HepG2 (cell line): ENCODE measurements around the gene PFN4. TPM values are rescaled to one million over a fixed set of nuclear protein-coding genes. Genes with fewer than 3 reads are reported as not detected.

Experiments used
- BCL3 ChIP-seq: sonication (generic); formaldehyde crosslinking; IDR thresholded peaks from 2 replicates; pipeline ENCODE4 v1.5.1; 2020; ENCODE audit warnings: mild to moderate bottlenecking, missing genetic modification reagents, moderate library complexity
- DNMT1 ChIP-seq: sonication (generic); formaldehyde crosslinking; IDR thresholded peaks from 2 replicates; pipeline ENCODE4 v1.5.1; 2020; ENCODE audit warnings: mild to moderate bottlenecking, missing genetic modification reagents
- EP300 ChIP-seq, 3 experiments: sonication (generic) in 1 of 3; formaldehyde crosslinking in 1 of 3; IDR thresholded peaks; 2 replicates each; pipeline versions ENCODE4 v1.5.1 to v1.6.1; 2011 to 2020; ENCODE audit warnings: low read depth in 2 of 3, low read length in 2 of 3, borderline replicate concordance in 1 of 3, improper control_type of control experiment in 1 of 3, mild to moderate bottlenecking in 1 of 3, missing genetic modification reagents in 1 of 3, moderate library complexity in 1 of 3
- ETV6 ChIP-seq: sonication (generic); formaldehyde crosslinking; conservative IDR thresholded peaks from 2 replicates; pipeline ENCODE4 v1.4.0; 2020; ENCODE audit warnings: missing genetic modification reagents
- FOSL1 ChIP-seq: sonication (generic); formaldehyde crosslinking; IDR thresholded peaks from 2 replicates; pipeline ENCODE4 v1.9.0; 2021; ENCODE audit warnings: missing genetic modification reagents, borderline replicate concordance
- FOSL2 ChIP-seq: sonication (generic); formaldehyde crosslinking; IDR thresholded peaks from 2 replicates; pipeline ENCODE4 v1.4.0; 2020; ENCODE audit warnings: missing genetic modification reagents
- HIC2 ChIP-seq: sonication (generic); formaldehyde crosslinking; IDR thresholded peaks from 2 replicates; pipeline ENCODE4 v1.9.0; 2022; ENCODE audit warnings: low read depth, missing genetic modification reagents
- MAFK ChIP-seq, 2 experiments: IDR thresholded peaks in 1 of 2; conservative IDR thresholded peaks in 1 of 2; 2 replicates each; pipeline ENCODE4 v1.6.1; 2011; ENCODE audit warnings: improper control_type of control experiment in 2 of 2, low read length in 2 of 2
- MXI1 ChIP-seq: IDR thresholded peaks from 3 replicates; pipeline ENCODE4 v1.6.1; 2012; ENCODE audit warnings: low read depth, low read length, inconsistent platforms, borderline replicate concordance
- NBN ChIP-seq: fragments of 450-650 bp; conservative IDR thresholded peaks from 2 replicates; pipeline ENCODE4 v1.6.1; 2017
- NR0B2 ChIP-seq: sonication (generic); formaldehyde crosslinking; IDR thresholded peaks from 2 replicates; pipeline ENCODE4 v1.4.0; 2020; ENCODE audit warnings: mild to moderate bottlenecking, missing genetic modification reagents
- PAX8 ChIP-seq: sonication (generic); formaldehyde crosslinking; IDR thresholded peaks from 2 replicates; pipeline ENCODE4 v1.8.0; 2022; ENCODE audit warnings: mild to moderate bottlenecking, missing genetic modification reagents, borderline replicate concordance
- PHF21A ChIP-seq: sonication (generic); formaldehyde crosslinking; IDR thresholded peaks from 2 replicates; pipeline ENCODE4 v1.5.0; 2020; ENCODE audit warnings: mild to moderate bottlenecking, missing genetic modification reagents
- RNF219 ChIP-seq: sonication (generic); formaldehyde crosslinking; IDR thresholded peaks from 2 replicates; pipeline ENCODE4 v1.5.0; 2020; ENCODE audit warnings: mild to moderate bottlenecking, missing genetic modification reagents
- SIX1 ChIP-seq: sonication (generic); formaldehyde crosslinking; IDR thresholded peaks from 2 replicates; pipeline ENCODE4 v1.4.0; 2020; ENCODE audit warnings: missing genetic modification reagents, borderline replicate concordance
- XRCC5 ChIP-seq: fragments of 200-400 bp; formaldehyde crosslinking; optimal IDR thresholded peaks from 2 replicates; pipeline ENCODE3; 2017; ENCODE audit warnings: mild to moderate bottlenecking, low read length
- ZMAT3 ChIP-seq: sonication (generic); formaldehyde crosslinking; conservative IDR thresholded peaks from 2 replicates; pipeline ENCODE4 v1.7.0; 2021; ENCODE audit warnings: missing genetic modification reagents
- ZNF264 ChIP-seq: sonication (generic); formaldehyde crosslinking; IDR thresholded peaks from 2 replicates; pipeline ENCODE4 v1.4.0; 2020; ENCODE audit warnings: missing genetic modification reagents
- ZNF274 ChIP-seq: sonication (generic); formaldehyde crosslinking; IDR thresholded peaks from 2 replicates; pipeline ENCODE4 v1.5.1; 2020; ENCODE audit warnings: mild to moderate bottlenecking, missing genetic modification reagents
- ZNF282 ChIP-seq: fragments of 450-650 bp; IDR thresholded peaks from 2 replicates; pipeline ENCODE4 v1.6.1; 2018; ENCODE audit not compliant: partially characterized antibody
- ZNF362 ChIP-seq: sonication (generic); formaldehyde crosslinking; IDR thresholded peaks from 2 replicates; pipeline ENCODE4 v1.4.0; 2020; ENCODE audit warnings: missing genetic modification reagents, mild to moderate bottlenecking, borderline replicate concordance
- ZNF563 ChIP-seq: sonication (generic); formaldehyde crosslinking; IDR thresholded peaks from 2 replicates; pipeline ENCODE4 v1.8.0; 2022; ENCODE audit warnings: mild to moderate bottlenecking, moderate library complexity, missing genetic modification reagents
- ZNF788 ChIP-seq: sonication (generic); formaldehyde crosslinking; IDR thresholded peaks from 2 replicates; pipeline ENCODE4 v1.5.0; 2020; ENCODE audit warnings: mild to moderate bottlenecking, missing genetic modification reagents, borderline replicate concordance
- ZNF879 ChIP-seq: sonication (generic); formaldehyde crosslinking; IDR thresholded peaks from 2 replicates; pipeline ENCODE4 v1.8.1; 2023; ENCODE audit warnings: missing genetic modification reagents
- polyA plus RNA-seq, 8 experiments: library from polyadenylated mRNA; depleted of rRNA in 3 of 8; stranded (reverse) in 7 of 8; unstranded in 1 of 8; fragments of >200 nt; fragmentation: Illumina TruSeq in 4 of 8; extraction: Trizol in 4 of 8; gene quantifications; 2 replicates each; pipeline versions ENCODE4 v1.2.1 to v1.2.3, GENCODE V29; 2011 to 2016; ENCODE audit warnings: low read depth in 4 of 8, missing spikeins in 1 of 8, mixed read lengths in 1 of 8; ENCODE audit not compliant: insufficient read depth in 1 of 8
- total RNA-seq, 5 experiments: library from RNA; depleted of rRNA; stranded (reverse); fragments of >200 nt; fragmentation: Illumina TruSeq; extraction: Trizol; gene quantifications; 2 replicates each; pipeline ENCODE4 v1.2.3, GENCODE V29; 2016; ENCODE audit warnings: low read depth in 1 of 5

Gene PFN4
- total and polyA plus RNA-seq, 2 of the 13 experiments (the other 11 are each of a cell fraction or from before 2014, with no cell fraction given) = 0.12 to 0.20 TPM

- TF ChIP-seq RNF219 (CRISPR knock-in tag) = no peak
- TF ChIP-seq FOSL2 (CRISPR knock-in tag) = peak; percentile 26; the same call in 1 of the 2 replicates
- TF ChIP-seq FOSL1 (CRISPR knock-in tag) = no peak
- TF ChIP-seq ZNF563 (CRISPR knock-in tag) = no peak
- no peak for TF ChIP-seq ZMAT3
- TF ChIP-seq EP300 (IDR thresholded peaks at IDR 0.05; ENCODE audit: low read depth in 2 of 2, low read length in 2 of 2) = no peak
- TF ChIP-seq EP300 (CRISPR knock-in tag; IDR thresholded peaks at IDR 0.05; ENCODE audit: borderline replicate concordance) = no peak
- TF ChIP-seq ZNF282 = no peak
- TF ChIP-seq ZNF264 (CRISPR knock-in tag) = no peak
- TF ChIP-seq PAX8 (CRISPR knock-in tag) = no peak
- peak; percentile 31; the same call in 1 of the 2 replicates for TF ChIP-seq ZNF788 (CRISPR knock-in tag)
- 0 out of 2 replicates have a peak, but pooled peaks have one; percentile 31 for TF ChIP-seq PHF21A (CRISPR knock-in tag)
- no peak for TF ChIP-seq ZNF274 (CRISPR knock-in tag)
- no peak for TF ChIP-seq NR0B2
- no peak for TF ChIP-seq BCL3 (CRISPR knock-in tag)
- TF ChIP-seq MAFK (conservative IDR thresholded peaks at IDR 0.05 in 1 of 2, IDR thresholded peaks at IDR 0.05 in 1 of 2; ENCODE audit: low read length in 2 of 2) = no peak
- TF ChIP-seq HIC2 = no peak
- TF ChIP-seq ZNF362 (CRISPR knock-in tag) = no peak
- TF ChIP-seq ZNF879 = no peak
- TF ChIP-seq XRCC5 = peak; percentile 96
- TF ChIP-seq MXI1 = no peak
- no peak for TF ChIP-seq SIX1 (CRISPR knock-in tag)
- no peak for TF ChIP-seq NBN
- TF ChIP-seq DNMT1 = 0 out of 2 replicates have a peak, but pooled peaks have one; percentile 42
- no peak for TF ChIP-seq ETV6
These were observed 41.4 kb upstream of the PFN4 start (continued) for GRCh38 chr2:24164416-24164973.
